D721Med (cell line): ENCODE results near the gene SMIM45.

Source experiments
- DNase-seq: peaks from one replicate; pipeline ENCODE4 v3.0.0; 2011; ENCODE audit warnings: low spot score; ENCODE audit not compliant: insufficient read length
- FAIRE-seq: peaks from 2 replicates; lab custom pipeline; 2011; peaks lifted over from hg19 to GRCh38; lab: Jason Lieb, UNC
- TF ChIP-seq, protein P1 (sequence below): IDR thresholded peaks from 2 replicates; pipeline ENCODE4 v1.5.1; 2012; ENCODE audit warnings: mild to moderate bottlenecking, control low read depth; ENCODE audit not compliant: insufficient read depth; ENCODE audit errors: missing control alignments

SMIM45 gene

GRCh38 chr22:41912338-41913039, 39.5 kb upstream of the SMIM45 start:
- TF ChIP-seq, protein P1, sequence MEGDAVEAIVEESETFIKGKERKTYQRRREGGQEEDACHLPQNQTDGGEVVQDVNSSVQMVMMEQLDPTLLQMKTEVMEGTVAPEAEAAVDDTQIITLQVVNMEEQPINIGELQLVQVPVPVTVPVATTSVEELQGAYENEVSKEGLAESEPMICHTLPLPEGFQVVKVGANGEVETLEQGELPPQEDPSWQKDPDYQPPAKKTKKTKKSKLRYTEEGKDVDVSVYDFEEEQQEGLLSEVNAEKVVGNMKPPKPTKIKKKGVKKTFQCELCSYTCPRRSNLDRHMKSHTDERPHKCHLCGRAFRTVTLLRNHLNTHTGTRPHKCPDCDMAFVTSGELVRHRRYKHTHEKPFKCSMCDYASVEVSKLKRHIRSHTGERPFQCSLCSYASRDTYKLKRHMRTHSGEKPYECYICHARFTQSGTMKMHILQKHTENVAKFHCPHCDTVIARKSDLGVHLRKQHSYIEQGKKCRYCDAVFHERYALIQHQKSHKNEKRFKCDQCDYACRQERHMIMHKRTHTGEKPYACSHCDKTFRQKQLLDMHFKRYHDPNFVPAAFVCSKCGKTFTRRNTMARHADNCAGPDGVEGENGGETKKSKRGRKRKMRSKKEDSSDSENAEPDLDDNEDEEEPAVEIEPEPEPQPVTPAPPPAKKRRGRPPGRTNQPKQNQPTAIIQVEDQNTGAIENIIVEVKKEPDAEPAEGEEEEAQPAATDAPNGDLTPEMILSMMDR: no peak
- FAIRE-seq: no peak
- no peak for DNase-seq

DNA sequence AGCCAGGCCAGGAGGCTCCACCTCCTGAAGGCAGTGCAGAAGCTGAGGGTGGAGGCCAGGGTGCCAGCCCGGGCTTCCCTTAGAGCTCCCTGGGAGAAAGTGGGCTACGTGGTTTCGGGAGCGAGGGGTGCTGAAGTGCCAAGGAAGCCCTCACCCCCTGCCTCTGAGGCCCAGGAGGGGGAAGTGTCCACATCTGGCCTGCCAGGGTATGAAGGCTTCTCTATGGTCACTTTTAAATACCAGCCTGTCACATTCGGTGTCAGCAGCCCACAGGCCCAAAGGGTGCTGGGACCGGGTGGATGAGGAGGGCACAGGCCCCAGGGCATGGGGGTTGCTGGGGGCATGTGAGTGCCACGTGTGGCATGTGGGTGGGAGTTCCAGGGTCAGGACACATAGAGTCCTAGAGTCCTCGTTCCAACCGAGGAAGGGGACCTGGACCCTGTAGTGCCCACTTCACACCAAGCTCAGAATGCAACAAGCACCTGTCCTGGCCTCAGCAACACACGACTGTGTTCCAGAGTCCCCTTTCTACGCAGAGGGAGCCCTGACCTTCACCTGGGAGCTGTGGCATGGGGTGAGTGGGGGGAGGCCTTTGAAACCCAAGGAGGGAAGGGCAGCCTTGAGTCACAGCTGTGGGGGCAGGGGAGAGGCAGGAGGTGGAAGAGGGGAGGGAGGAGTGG, 38.8 kb upstream of the SMIM45 start:
- DNase-seq (no peak), FAIRE-seq (no peak)
- TF ChIP-seq, protein P1: no peak

DNA sequence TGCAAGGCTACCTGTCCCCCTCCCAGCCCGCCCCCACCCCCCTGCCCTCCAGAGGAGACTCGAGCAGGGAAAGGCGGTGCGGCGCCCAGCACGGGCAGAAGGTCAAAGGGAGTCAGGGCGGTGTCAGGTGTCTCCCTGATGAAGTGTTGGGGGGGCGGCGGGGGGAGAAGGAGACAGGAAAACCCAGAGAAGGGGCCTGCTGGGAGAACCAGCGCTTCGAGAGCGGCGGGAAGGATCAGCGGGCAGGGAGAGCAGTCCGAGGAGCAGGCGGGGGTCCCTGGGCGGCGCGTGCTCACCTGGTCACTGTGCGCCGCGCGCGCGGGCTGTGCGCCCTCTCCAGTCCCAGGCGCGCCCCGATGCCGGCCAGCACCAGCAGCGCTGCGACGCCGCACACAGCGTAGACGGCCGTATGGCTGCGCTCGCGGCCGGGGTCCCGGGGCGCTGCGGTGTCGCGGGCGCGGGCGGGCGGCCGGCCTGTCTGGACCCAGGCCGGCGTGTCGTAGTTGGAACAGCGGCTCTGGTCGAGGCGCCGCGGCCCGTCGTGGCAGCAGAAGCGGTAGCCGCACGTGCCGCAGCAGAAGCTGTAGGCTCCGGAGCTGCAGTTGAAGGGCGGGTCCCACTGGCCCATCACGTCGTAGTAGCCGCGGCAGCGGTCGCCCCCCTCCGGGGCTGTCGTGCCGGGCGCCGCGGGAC, 38.0 kb upstream of the SMIM45 start:
- DNase-seq: no peak
- TF ChIP-seq, protein P1: no peak
- FAIRE-seq: no peak

GRCh38 chr22:41914611-41915034, 37.3 kb upstream of the SMIM45 start:
- FAIRE-seq (no peak), DNase-seq (no peak)
- TF ChIP-seq, protein P1: no peak

DNA sequence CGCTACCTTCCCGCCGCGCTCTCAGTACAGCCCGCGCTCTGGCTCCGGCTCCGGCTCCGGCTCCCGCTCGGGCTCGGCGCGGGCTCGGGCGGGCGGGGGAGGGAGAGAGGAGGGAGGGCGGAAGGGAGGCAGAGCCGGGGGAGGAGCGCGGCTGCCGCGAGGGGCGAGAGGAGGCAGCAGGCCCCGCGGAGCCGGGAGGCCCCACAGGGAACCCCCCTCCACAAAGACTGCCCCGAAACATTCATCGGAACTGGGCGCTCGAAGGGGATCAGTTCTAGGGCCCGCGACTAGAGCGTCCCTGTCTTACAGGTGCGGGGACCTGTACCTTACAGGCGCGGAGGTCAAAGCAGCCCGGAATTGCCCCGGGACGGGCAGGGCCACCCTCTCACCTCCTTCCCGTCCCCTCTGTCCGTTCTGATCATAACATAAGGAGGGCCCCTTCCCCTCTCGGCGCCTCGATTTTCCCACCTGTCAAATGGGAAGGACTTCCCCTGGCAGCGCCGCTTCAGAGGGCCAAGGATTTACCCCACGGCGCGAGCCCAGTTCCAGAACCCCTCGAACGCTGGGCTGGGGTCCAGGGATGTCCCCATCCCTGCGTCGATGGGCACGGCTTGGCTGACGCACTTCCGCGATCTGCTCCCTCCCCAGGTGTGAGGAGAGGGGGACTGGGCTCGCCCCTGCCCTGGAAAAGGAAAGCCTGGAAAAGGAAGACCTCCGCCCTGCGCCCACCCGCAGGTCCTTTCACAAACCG, 36.7 kb upstream of the SMIM45 start, which contains the start of gene SHISA8:
Gene SHISA8, minus strand, starts transcription at position 40 of the 751 bp plus-strand sequence. CDS start 407 bp downstream, outside the sequence.
- DNase-seq (no peak), FAIRE-seq (no peak)
- TF ChIP-seq, protein P1: no peak

GRCh38 chr22:41915786-41916493, 36.0 kb upstream of the SMIM45 start:
- DNase-seq (no peak), FAIRE-seq (no peak)
- TF ChIP-seq, protein P1: no peak
